Hematopoietic multipotent progenitor cell treated with erythropoietin and hydrocortisone succinate and interleukin-3 and kit ligand, for 8 days (in vitro differentiated cells): ENCODE results near the gene MVD.
A peak's percentile ranks its signal among the peaks of the same experiment; 100 is the strongest.

Experiments
- DNase-seq: peaks from one replicate; pipeline ENCODE4 v3.0.0-alpha.2; 2015

MVD gene, protein sequence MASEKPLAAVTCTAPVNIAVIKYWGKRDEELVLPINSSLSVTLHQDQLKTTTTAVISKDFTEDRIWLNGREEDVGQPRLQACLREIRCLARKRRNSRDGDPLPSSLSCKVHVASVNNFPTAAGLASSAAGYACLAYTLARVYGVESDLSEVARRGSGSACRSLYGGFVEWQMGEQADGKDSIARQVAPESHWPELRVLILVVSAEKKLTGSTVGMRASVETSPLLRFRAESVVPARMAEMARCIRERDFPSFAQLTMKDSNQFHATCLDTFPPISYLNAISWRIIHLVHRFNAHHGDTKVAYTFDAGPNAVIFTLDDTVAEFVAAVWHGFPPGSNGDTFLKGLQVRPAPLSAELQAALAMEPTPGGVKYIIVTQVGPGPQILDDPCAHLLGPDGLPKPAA

GRCh38 chr16:88662843-88663606 is at the start of gene MVD:
Gene MVD, minus strand, starts transcription at chr16:88663091. Its CDS starts 11 bp downstream, at chr16:88663080.
- peak; percentile 97 for DNase-seq

- no peak for DNase-seq
Measured at GRCh38 chr16:88712362-88712979, 49.6 kb upstream of the MVD start.

- no peak for DNase-seq
Measured at GRCh38 chr16:88711750-88712340, 49.0 kb upstream of the MVD start.

DNA sequence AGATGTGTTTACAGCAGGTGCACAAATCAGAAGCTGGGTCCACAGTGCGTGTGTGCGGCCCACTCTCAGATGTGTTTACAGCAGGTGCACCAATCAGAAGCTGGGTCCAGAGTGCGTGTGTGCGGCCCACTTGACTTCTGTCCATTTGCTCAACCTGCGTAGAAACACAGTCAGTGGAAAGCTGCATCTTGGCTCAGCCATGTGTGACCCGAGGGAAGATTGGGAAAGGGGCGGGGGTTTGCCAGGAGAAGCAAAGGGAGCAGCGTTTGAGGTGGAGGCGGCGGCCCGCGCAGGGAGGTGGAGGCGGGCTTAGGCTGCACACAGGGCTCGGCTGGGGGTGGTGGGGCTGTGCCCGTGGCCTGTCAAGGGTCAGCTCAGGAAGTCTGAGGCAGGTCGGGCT is 47.7 kb upstream of the MVD start:
- no peak for DNase-seq

DNA sequence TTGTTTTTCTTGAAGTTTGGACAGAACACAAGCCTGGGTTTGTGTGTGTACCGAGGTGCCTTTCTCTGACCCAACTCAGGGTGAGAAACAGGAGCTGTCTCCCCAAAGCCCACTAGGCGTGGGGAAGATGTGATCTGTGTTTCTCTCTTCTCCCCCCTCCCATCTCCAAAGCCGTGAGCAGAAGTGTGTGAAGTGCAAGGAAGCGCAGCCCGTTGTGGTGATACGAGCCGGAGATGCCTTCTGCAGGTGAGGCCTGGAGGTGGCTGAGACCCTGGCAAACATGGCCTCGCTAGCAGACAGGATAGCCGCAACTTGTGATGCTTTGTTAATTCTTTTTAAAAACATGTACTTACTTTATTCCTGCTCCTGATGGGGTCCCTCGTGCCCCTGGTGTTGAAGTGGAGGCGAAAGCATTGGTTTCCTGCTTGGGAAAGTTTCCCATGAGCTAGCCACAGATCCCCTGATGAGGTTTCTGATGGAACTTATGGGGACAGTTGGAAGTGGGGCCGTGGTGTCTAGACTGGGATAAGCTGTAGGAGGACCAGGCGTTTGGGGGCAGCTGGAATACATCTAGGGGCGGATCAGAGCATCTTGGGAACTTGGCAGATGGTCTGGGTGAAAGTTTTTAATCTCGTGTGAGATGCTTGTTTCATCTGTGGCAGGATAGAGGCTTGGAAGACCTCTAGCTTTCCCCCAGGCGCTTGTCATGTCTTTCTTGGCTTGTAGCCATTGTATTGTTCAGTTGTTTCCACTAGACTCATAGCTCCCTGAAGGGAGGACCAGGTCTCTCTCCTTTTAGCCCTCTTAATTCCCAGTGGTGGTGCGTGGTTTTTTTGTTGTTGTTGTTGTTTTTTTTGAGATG is 44.3 kb upstream of the MVD start:
- peak; percentile 45 for DNase-seq

DNA sequence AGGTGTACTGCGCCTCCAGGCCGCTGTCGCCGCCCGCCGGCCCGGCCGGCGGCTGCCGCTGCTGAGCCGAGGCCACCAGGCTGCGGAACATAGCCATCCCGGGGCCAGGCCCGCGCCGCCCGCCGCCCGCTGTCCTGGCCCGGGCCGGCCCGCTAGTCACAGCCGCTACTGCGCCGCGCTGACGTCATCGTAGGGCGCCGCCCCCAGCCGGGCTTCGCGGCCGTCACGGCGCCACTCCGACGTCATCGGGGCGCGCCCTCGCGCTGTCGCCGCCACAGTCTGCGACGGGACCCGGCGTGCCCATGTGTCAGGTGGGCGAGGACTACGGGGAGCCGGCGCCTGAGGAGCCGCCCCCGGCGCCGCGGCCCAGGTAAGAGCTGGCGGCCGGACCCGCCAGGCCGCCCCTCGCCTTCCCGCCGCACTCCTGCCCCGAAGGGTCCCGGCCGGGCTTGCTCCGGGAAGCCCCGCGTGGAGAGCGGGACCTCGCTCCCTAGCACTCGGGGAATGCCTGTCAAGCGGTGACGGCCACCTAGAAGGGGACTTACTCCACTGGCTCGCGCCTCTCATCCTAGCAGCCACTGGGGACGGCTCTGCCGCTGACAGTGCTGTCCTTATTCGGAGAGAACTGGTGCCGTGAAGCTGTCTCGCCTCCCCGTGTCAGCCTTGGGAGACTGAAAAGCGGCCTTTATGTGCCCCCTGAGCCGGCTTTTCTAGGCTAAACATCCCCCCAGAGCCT is 43.5 kb upstream of the MVD start, which contains the start of the genes CTU2 and RNF166:
CTU2 (plus strand) TSS at position 275 of the 736 bp plus-strand sequence; CDS start at position 303, 28 bp downstream.
RNF166 (minus strand) TSS at position 180 of the 736 bp plus-strand sequence; CDS start at position 97, 83 bp downstream.
- DNase-seq = peak; percentile 86

GRCh38 chr16:88705801-88706228 is 42.9 kb upstream of the MVD start:
- DNase-seq = peak; percentile 26

DNA sequence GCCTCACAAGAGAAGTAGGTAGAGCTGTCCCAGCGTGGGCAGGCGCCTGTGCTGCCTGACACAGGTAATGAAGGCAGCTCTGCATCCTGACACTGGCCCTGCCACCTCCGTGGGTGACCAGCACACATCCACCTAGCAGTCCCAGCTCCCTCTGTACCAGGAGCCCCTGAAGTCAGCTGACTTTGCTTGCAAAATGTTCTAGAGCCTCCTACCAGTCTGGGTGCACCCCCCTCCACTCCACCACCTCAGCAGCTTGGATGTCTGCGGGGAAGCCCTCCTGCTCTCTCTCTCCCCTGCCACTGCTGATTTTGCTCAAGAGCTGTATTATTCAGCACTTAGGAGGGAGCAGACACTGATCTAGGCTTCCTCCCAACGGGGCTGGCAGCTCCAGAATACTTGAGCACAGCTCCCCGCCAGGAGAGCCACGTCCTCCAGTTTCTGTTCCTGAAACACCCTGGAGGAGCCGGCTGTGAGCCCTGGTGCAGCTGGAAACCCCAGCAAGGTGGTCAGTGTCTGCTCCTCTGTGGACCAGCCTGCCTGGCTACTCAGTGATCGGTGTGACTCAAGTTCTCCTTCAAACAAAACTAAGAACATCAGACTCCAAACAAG is 42.3 kb upstream of the MVD start:
- DNase-seq = peak; percentile 40

- DNase-seq = peak; percentile 69
Measured at GRCh38 chr16:88703486-88704309, 40.8 kb upstream of the MVD start.

DNA sequence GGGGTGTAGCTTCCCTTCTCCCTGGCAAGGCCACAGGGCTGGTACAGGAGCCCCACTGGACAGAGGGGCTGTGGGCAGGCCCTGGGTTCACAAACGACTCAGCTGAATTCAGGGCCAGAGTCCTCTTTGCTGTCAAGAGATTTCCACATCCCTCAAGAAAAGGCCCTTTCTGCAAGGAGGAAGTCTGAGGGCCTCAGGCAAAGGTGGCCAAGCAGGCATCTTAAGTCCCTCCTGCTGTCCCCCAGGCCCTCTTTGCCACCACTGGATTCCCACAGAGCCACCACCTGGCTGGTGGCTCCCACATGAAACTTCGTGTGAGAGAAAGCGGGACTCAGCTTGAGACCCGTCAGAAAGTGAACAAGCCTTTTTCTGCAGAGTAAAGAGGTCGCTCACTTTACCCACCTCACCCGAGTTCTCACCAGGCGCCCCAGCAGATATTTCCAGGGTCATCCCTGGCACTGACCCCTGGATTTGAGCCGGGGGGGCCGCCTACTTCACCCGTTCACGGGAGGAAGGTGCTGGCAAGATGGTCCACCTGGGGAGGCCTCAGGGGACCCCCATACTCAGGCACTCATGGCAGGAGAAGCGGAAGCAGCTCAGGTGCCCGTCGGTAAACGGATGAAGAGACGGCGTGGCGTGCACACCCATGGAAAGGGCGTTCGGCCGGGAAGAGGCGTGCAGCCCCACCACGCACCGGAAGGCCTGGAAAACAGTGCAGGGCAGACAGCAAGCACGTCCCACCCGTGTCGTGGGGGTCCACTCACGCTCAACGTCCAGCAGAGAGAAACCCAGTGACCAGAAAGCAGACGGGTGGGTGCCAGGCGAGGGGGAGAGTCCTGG is 39.7 kb upstream of the MVD start:
- no peak for DNase-seq

- no peak for DNase-seq
Measured at GRCh38 chr16:88701581-88702370, 38.9 kb upstream of the MVD start.

DNA sequence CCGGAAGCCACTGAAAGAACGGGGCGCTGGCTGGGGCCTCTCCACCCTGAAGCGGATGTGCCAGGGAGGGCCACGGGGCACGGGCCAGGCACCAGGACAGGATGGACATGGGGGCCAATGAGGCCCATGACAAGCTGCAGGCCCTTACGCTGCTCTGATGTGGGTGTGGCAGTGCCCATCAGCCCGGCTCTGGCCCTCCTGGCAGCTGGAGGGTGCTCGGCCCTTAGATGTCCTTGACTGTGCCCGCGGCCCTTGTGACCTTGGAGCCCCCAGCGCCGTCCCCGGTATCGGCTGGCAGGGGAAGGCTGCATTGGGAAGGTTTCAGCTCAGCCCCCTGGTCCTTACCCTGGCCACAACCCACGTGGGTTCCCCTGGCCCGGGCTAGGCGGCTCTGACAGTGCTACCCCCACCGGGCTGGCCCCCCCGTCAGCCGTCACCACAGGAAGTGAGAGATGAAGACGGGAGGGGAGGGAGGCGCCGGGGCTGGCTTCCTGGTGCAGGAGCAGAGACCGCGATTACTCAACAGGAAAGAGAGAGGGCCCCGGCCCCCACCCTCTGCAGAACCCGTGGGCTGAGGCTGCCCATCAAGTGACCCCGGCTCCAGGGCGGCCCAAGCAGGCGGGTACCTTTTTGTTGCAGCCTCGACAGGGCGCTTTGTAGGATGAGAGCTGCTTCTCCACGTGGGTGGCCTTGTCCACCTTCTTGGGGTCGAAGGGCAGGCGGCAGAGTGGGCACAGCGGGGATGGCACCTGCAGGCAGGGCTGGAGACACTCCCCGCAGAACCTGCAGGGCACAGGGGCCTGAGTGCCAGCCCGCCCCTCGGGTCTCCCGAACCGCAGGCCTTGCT is 38.0 kb upstream of the MVD start:
- peak; percentile 87 for DNase-seq

- DNase-seq = no peak
Measured at GRCh38 chr16:88700322-88700635, 37.4 kb upstream of the MVD start.

DNA sequence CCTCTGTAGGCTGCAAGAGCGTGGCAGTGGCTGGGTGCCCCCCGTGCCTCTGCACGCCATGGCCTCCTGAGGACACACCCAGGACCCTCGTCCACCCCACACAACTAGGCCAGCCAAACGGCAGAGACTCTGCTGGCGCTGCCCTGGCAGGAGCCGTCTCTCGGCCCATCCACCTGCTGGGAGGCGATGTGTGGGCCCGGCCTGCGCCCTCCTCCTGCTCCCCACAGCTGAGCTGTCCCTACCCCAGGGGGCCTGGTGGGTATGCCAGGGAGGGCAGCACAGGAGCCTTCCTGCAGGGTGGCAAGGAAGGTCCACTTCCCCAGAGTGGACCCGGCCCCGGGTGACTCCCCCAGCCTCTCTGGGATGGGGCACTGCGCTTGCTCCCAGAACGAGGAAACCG is 36.3 kb upstream of the MVD start:
- DNase-seq = no peak

GRCh38 chr16:88698646-88699045 is 35.8 kb upstream of the MVD start:
- no peak for DNase-seq

DNA sequence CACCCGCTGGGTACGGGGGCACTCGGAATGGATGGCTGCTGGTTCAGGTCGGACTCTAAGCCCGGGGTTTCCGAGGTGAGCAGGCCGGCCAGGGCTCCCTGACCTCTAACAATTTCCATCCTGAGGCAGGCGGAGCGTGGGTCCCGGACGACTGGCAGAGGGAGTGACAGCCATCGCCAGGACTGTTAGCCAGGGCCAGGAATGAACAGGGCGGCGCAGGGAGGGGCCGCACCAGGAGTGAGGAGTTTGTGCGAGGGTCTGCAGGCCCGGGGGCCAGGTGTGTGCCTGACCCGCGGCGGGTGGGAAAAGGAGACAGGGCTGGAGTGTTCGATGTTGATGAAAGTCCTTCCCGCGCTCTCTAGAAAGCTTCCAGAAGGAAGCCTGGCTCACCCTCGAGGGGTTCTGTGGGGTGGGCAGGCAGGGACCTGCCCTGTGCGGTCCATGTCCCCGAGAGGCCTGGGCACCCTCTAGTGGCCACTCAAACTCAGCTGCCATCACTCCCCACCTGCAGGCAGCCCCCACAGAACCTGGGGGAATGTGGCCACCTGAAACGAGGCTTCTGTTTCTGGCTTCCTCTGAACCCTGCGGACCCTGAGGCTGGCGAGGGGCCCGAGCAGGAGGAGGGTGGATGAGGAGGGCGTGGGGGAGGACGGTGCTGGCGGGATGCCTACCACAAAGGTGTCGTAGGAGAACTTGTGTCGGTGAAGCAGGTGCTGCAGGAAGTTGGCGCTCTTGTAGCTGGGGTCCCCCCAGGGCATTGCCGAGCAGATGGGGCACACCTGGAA is 35.1 kb upstream of the MVD start:
- DNase-seq = no peak
